Measurements from ENCODE around the gene UBR3. TPM values are rescaled to one million over a fixed set of nuclear protein-coding genes. Genes with fewer than 3 reads are reported as not detected.

UBR3 gene
- total RNA-seq, 1 experiment from 2014 or later = 16.4 TPM

DNA sequence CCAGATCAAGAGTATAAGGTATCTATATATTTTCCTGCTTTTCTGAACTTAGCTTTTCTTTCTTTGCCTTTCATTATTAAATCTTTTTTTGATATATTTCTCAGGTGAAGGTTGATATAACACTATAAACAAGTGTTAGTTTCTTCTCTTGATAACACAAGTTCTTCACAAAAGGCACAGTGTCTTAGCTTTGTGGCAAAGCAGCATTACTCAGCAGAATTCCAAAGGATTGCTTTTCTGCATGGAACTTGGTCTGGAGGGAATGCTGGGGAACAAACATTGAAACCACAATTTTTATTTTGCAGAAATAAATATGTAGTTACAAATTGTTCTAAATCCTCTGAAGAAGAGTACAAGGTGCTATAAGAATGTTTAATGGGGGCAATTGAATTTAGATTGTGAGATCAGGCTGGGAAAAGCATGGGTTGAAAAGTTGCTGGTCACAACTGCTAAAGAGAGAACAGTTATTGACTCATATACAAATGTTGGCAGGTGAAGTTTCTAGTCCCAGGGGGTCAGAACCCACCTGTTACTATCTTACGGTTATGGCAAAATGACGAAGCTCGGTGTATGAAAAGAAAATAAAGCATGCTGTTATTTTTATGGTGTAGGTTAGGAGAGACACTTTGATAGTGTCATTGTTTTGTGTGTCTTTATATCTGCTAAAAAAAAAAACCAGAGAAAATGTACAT lies 68.2 kb downstream of the UBR3 start:
- DNase-seq (ENCODE audit: low spot score) (no peak), ATAC-seq (no peak)
- Mint-ChIP-seq H3K9me3 (no peaks in the 10 kb centered on the region), H3K27me3 (ENCODE audit: low read depth) (no peaks in the 10 kb centered on the region), H3K36me3 (no peaks in the 10 kb centered on the region), H3K4me3 (no peak overlapping the region), H3K4me1 (0 out of 2 replicates have a peak, but pooled peaks cover 4% of the 10 kb centered on the region), H3K27ac (peak overlapping the region; percentile 55; the same call in 1 of the 2 replicates)
- ChIA-PET CTCF (interaction anchor here (1.1 kb wide), 1 partner anchor 10 kb away, joined by 3 read pairs; no protein-coding TSS in a partner anchor), POLR2A (no interaction called here)
- TF ChIP-seq RELA (CRISPR knock-in tag; IDR thresholded peaks at IDR 0.05; ENCODE audit: borderline replicate concordance) (no peak), CDX4 (CRISPR knock-in tag; IDR thresholded peaks at IDR 0.05; ENCODE audit: borderline replicate concordance) (no peak), ATF2 (CRISPR knock-in tag; IDR thresholded peaks at IDR 0.05; ENCODE audit: borderline replicate concordance, low read depth) (no peak), NFATC4 (CRISPR knock-in tag; IDR thresholded peaks at IDR 0.05) (no peak), GABPB1 (CRISPR knock-in tag; IDR thresholded peaks at IDR 0.05) (no peak), HMGXB4 (CRISPR knock-in tag; IDR thresholded peaks at IDR 0.05) (no peak), ZNF263 (CRISPR knock-in tag; IDR thresholded peaks at IDR 0.05; ENCODE audit: low read depth) (no peak), TEAD4 (CRISPR knock-in tag; IDR thresholded peaks at IDR 0.05) (no peak), MLX (CRISPR knock-in tag; IDR thresholded peaks at IDR 0.05) (no peak), ZNF138 (CRISPR knock-in tag; conservative IDR thresholded peaks at IDR 0.05) (no peak), CREB1 (CRISPR knock-in tag; IDR thresholded peaks at IDR 0.05) (no peak), NFE2L1 (CRISPR knock-in tag; IDR thresholded peaks at IDR 0.05) (no peak)
- TF ChIP-seq, protein P1, sequence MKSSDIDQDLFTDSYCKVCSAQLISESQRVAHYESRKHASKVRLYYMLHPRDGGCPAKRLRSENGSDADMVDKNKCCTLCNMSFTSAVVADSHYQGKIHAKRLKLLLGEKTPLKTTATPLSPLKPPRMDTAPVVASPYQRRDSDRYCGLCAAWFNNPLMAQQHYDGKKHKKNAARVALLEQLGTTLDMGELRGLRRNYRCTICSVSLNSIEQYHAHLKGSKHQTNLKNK (CRISPR knock-in tag; IDR thresholded peaks at IDR 0.05) = no peak
- TF ChIP-seq, protein P2, sequence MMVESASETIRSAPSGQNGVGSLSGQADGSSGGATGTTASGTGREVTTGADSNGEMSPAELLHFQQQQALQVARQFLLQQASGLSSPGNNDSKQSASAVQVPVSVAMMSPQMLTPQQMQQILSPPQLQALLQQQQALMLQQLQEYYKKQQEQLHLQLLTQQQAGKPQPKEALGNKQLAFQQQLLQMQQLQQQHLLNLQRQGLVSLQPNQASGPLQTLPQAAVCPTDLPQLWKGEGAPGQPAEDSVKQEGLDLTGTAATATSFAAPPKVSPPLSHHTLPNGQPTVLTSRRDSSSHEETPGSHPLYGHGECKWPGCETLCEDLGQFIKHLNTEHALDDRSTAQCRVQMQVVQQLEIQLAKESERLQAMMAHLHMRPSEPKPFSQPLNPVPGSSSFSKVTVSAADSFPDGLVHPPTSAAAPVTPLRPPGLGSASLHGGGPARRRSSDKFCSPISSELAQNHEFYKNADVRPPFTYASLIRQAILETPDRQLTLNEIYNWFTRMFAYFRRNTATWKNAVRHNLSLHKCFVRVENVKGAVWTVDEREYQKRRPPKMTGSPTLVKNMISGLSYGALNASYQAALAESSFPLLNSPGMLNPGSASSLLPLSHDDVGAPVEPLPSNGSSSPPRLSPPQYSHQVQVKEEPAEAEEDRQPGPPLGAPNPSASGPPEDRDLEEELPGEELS (CRISPR knock-in tag; IDR thresholded peaks at IDR 0.05) = no peak
- TF ChIP-seq, protein P3, sequence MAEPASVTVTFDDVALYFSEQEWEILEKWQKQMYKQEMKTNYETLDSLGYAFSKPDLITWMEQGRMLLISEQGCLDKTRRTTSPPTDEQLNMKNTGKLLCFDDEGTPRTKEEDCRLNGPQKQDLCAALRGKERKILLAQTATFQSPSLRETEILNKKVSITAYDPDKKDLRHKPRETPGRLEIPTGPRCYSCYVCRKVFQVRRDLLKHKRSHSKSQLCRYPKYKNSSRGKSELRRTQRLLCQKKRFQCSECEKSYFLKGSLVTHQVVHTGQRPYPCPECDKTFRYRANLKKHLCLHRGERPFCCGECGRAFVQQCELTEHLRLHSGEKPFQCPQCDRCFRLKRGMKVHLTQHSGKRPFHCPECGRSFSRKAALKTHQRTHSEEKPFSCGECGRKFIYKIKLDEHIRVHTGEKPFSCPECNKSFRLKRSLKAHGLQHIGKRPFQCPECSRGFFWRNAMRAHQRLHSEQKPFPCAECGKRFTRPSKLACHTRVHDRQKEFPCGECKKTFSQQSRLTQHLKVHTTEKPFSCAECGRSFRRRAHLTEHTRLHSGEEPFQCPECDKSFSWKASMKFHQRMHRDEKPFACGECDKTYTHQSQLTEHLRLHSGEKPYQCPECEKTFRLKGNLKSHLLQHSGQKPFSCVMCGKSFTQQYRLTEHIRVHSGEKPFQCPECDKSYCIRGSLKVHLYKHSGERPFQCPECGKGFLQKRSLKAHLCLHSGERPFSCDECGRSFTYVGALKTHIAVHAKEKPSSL (CRISPR knock-in tag; conservative IDR thresholded peaks at IDR 0.05) = no peak

Data from WTC11 (cell line).